Kidney epithelial cell (primary cell): ENCODE results near the gene CDC7. TPM values are rescaled to one million over a fixed set of nuclear protein-coding genes. Genes with fewer than 3 reads are reported as not detected.
"Not testable (repeated sequence)": the region's sequence is repeated elsewhere in the genome, so short reads cannot be mapped to it uniquely, and the experiment has no call there.

Experiments used
- DNase-seq: peaks from one replicate; pipeline ENCODE4 v3.0.0-alpha.2; 2010; ENCODE audit warnings: low read depth
- H3K27me3 ChIP-seq: 2 replicates; pipeline ENCODE4 v1.6.0; 2011; ENCODE audit warnings: low read length; ENCODE audit not compliant: control insufficient read depth, insufficient read depth
- H3K36me3 ChIP-seq: 2 replicates; pipeline ENCODE4 v1.5.1; 2011; ENCODE audit warnings: low read length; ENCODE audit not compliant: control insufficient read depth, insufficient read depth
- H3K4me3 ChIP-seq: 2 replicates; pipeline ENCODE4 v1.5.1; 2011; ENCODE audit warnings: low read depth, mild to moderate bottlenecking, control low read depth, low read length
- total RNA-seq: library from RNA; depleted of rRNA; stranded (reverse); fragments of >200 nt; gene quantifications from 2 replicates; pipeline ENCODE4 v1.2.3, GENCODE V29; 2015
- TF ChIP-seq, protein P1 (sequence below): IDR thresholded peaks from 2 replicates; pipeline ENCODE4 v1.5.1; 2011; ENCODE audit warnings: mild to moderate bottlenecking, moderate library complexity, low read length, control low read depth, inconsistent platforms; ENCODE audit not compliant: insufficient read depth, poor library complexity, severe bottlenecking

Gene CDC7
- total RNA-seq: 5.7 and 6.1 TPM in 2 replicates

- Histone ChIP-seq H3K4me3 (peak within 1 kb of the TSS; percentile 63), H3K27me3 (no peaks in the 10 kb centered on the region), H3K36me3 (no peaks in the 10 kb centered on the region)
- TF ChIP-seq, protein P1, sequence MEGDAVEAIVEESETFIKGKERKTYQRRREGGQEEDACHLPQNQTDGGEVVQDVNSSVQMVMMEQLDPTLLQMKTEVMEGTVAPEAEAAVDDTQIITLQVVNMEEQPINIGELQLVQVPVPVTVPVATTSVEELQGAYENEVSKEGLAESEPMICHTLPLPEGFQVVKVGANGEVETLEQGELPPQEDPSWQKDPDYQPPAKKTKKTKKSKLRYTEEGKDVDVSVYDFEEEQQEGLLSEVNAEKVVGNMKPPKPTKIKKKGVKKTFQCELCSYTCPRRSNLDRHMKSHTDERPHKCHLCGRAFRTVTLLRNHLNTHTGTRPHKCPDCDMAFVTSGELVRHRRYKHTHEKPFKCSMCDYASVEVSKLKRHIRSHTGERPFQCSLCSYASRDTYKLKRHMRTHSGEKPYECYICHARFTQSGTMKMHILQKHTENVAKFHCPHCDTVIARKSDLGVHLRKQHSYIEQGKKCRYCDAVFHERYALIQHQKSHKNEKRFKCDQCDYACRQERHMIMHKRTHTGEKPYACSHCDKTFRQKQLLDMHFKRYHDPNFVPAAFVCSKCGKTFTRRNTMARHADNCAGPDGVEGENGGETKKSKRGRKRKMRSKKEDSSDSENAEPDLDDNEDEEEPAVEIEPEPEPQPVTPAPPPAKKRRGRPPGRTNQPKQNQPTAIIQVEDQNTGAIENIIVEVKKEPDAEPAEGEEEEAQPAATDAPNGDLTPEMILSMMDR: peak; percentile 54
- DNase-seq: peak; percentile 56
Observed at GRCh38 chr1:91500756-91501522, at the start of gene CDC7. TSS of gene CDC7 (plus strand) at chr1:91500851. CDS start at chr1:91501717, 866 bp downstream.

DNA sequence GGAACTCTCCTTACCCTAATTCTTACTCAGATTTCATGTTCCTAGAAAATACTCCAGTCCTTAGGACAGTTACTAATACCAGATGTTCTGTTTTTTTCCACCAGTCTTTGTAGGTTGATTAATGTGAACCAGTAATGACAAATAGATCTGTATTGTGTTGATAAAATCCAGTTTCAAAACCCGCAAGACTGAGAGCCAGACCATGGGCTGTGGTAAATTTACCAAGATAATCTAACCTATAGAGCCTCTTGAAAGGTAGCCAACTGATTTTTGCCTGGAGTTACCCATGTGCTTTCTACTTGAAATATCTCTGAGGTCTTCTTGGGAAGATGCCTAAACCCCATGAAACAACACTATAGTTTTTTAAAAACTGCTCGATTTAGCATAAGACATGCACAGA is 46.5 kb upstream of the CDC7 start:
- no peaks in the 10 kb centered on the region for H3K36me3 ChIP-seq
- TF ChIP-seq, protein P1: no peak
- H3K4me3 ChIP-seq: no peak overlapping the region
- no peak for DNase-seq
- H3K27me3 ChIP-seq: no peaks in the 10 kb centered on the region

DNA sequence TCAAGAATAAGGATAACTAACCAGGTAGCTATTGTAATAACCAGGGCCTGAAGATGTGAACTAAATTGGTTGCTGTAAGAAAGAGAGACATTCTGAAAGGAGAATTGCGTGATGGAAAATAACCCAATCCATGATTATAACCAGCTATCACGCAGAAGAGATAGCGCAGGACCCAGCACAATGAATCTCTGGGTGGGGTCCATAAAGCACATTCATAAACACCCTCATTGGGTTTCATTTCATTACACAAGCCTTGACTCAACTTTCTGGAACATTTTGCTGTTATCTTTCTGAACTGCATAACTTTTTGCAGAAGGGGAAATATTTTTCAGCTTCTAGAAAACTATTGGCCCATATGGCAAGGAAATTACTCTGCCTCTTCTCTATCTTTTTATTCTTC is 45.3 kb upstream of the CDC7 start:
- DNase-seq: no peak
- Histone ChIP-seq H3K4me3 (no peak overlapping the region), H3K27me3 (no peaks in the 10 kb centered on the region), H3K36me3 (no peaks in the 10 kb centered on the region)
- TF ChIP-seq, protein P1: no peak

- TF ChIP-seq, protein P1: no peak
- no peak for DNase-seq
- Histone ChIP-seq H3K36me3 (no peaks in the 10 kb centered on the region), H3K27me3 (no peaks in the 10 kb centered on the region), H3K4me3 (no peak overlapping the region)
Observed at GRCh38 chr1:91455896-91456295, 44.8 kb upstream of the CDC7 start.

- H3K4me3 ChIP-seq, DNase-seq, H3K36me3 ChIP-seq: not testable (repeated sequence)
Observed at GRCh38 chr1:91465350-91465749, 35.3 kb upstream of the CDC7 start.

GRCh38 chr1:91476533-91477217 is 24.0 kb upstream of the CDC7 start:
- Histone ChIP-seq H3K4me3 (no peak overlapping the region), H3K36me3 (no peaks in the 10 kb centered on the region), H3K27me3 (no peaks in the 10 kb centered on the region)
- TF ChIP-seq, protein P1: no peak
- no peak for DNase-seq

More at GRCh38 chr1:91465350-91465749, 35.3 kb upstream of the CDC7 start:
- H3K27me3 ChIP-seq: not testable (repeated sequence)
